Epidermal melanocyte (primary cell): Measurements from ENCODE around the gene SCAMP4.

ENCODE experiments used
- DNase-seq: peaks from one replicate; pipeline ENCODE4 v3.0.0; 2011; ENCODE audit warnings: low spot score; ENCODE audit not compliant: insufficient read length

SCAMP4 gene

GRCh38 chr19:1936916-1937610 is 31.9 kb downstream of the SCAMP4 start:
- no peak for DNase-seq

GRCh38 chr19:1938071-1938470 is 32.9 kb downstream of the SCAMP4 start:
- no peak for DNase-seq

- DNase-seq = peak; percentile 89
Observed at GRCh38 chr19:1941146-1942077, 36.2 kb downstream of the SCAMP4 start, which contains the start of gene CSNK1G2. TSS of gene CSNK1G2 (plus strand) at chr19:1941172. CDS start at chr19:1969773, 28,601 bp downstream.

- DNase-seq = peak; percentile 74
Observed at GRCh38 chr19:1942078-1942933, 37.1 kb downstream of the SCAMP4 start.

GRCh38 chr19:1942934-1943555 is 37.8 kb downstream of the SCAMP4 start:
- DNase-seq = no peak

GRCh38 chr19:1943661-1944087 is 38.5 kb downstream of the SCAMP4 start:
- DNase-seq = no peak

GRCh38 chr19:1944088-1944915 is 39.1 kb downstream of the SCAMP4 start:
- no peak for DNase-seq

GRCh38 chr19:1944916-1945561 is 39.8 kb downstream of the SCAMP4 start:
- DNase-seq = no peak

GRCh38 chr19:1945899-1946298 is 40.7 kb downstream of the SCAMP4 start:
- DNase-seq = peak; percentile 36

GRCh38 chr19:1947651-1948209 is 42.5 kb downstream of the SCAMP4 start:
- DNase-seq = no peak

GRCh38 chr19:1949304-1950101 is 44.3 kb downstream of the SCAMP4 start:
- no peak for DNase-seq

GRCh38 chr19:1950640-1951039 is 45.4 kb downstream of the SCAMP4 start:
- DNase-seq = no peak

GRCh38 chr19:1952635-1953034 is 47.4 kb downstream of the SCAMP4 start:
- no peak for DNase-seq

GRCh38 chr19:1953037-1953436 is 47.8 kb downstream of the SCAMP4 start:
- no peak for DNase-seq

- DNase-seq = no peak
Observed at GRCh38 chr19:1953441-1954094, 48.4 kb downstream of the SCAMP4 start.

GRCh38 chr19:1954532-1954933 is 49.3 kb downstream of the SCAMP4 start:
- no peak for DNase-seq

- no peak for DNase-seq
Observed at GRCh38 chr19:1955171-1956121, 50.2 kb downstream of the SCAMP4 start.
